ENCODE data around the gene BAD. TPM values are rescaled to one million over a fixed set of nuclear protein-coding genes. Genes with fewer than 3 reads are reported as not detected.

BAD gene
- total and polyA plus RNA-seq, 2 donors (not counting 1 experiment from before 2014, with no cell fraction given), result 24.0 to 39.1 TPM

DNA sequence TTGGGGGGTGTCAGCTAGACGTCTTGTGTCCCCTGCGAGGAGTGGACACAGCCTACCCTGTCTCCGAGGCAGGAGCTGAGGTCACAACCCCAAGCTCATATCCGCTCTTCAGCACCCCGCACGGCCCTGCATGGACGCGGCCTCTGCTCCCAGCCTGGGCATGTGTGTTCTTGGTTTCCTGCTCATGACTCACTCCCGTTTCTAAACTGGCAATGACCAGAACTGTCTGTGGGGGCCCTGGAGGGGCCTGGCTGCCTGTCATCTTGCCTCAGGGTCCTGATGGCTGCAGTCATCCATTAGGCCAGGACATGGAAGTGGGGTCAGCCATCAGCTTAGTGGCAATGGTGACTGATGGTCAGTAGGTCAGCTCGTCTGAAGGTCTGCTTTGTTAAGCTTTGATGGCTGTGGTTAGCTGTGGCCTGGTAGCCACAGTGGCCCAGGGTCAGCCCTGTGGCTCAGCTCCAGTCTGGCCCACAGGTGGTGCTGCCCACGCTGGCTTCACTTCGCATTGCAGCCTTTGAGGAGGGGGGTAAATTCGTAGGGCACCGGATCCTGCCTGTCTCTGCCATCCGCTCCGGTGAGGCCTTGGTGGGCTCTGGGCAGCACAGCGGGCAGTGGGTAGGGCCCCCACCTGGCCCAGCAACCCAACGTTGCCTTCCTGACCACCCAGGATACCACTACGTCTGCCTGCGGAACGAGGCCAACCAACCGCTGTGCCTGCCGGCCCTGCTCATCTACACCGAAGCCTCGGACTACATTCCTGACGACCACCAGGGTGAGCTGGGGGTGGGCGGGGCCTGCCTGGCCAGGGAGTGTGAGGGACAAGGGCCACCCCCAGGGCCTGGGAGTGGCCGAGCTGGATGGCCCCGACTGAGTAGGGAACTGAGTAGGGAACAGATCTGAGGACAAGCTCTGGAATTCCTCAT is 21.2 kb downstream of the BAD start:
- no peaks in the 10 kb centered on the region for H3K27me3 Mint-ChIP-seq
- no peak for ATAC-seq (ENCODE audit: low read depth)
- no peak overlapping the region for H2AFZ ChIP-seq (ENCODE audit: insufficient read depth, low read depth, low read length, poor library complexity, severe bottlenecking)
- H3K79me2 ChIP-seq (ENCODE audit: control insufficient read depth, insufficient read depth, low read length), result no peaks in the 10 kb centered on the region
- no peak overlapping the region for H3K27ac ChIP-seq (ENCODE audit: low read length in 2 of 2)
- H3K4me3 ChIP-seq (ENCODE audit: control extremely low read depth in 1 of 5, extremely low read depth in 1 of 5, insufficient read depth in 1 of 5, low read depth in 2 of 5, low read length in 4 of 5), result no peak overlapping the region
- no peaks in the 10 kb centered on the region for H4K20me1 ChIP-seq (ENCODE audit: control insufficient read depth, insufficient read depth, low read length, poor library complexity, severe bottlenecking)
- H3K27me3 ChIP-seq (replicated peaks in 1 of 4; ENCODE audit: control extremely low read depth in 1 of 4, control insufficient read depth in 3 of 4, insufficient read depth in 4 of 4, low read length in 3 of 4), result no peaks in the 10 kb centered on the region
- ChIA-PET POLR2A (interaction anchor here (0.6 kb wide), 1 partner anchor 1457 kb away, joined by 4 read pairs; no protein-coding TSS in a partner anchor), CTCF (interaction anchor here (1.2 to 1.4 kb wide), 2 partner anchors 57 to 59 kb away, joined by 3 to 4 read pairs; partner anchors contain the start of gene FERMT3)
- no peak overlapping the region for H3K27ac Mint-ChIP-seq
- H3K36me3 ChIP-seq (replicated peaks in 1 of 2; ENCODE audit: control extremely low read depth in 1 of 2, control insufficient read depth in 1 of 2, extremely low read depth in 1 of 2, insufficient read depth in 2 of 2, low read length in 1 of 2), result no peaks in the 10 kb centered on the region
- H3K4me1 Mint-ChIP-seq, result no peaks in the 10 kb centered on the region
- no peak overlapping the region for H3K9ac ChIP-seq (ENCODE audit: low read length)
- no peaks in the 10 kb centered on the region for H3K9me3 Mint-ChIP-seq (ENCODE audit: insufficient read depth)
- WGBS (ENCODE audit: insufficient coverage), result 93% methylated on average over 27 of the region's 29 CpGs
- peaks cover 2 to 5% of the 10 kb centered on the region in 2 donors for H3K4me1 ChIP-seq (ENCODE audit: control insufficient read depth in 2 of 2, insufficient read depth in 2 of 2, low read length in 2 of 2)
- H3K4me2 ChIP-seq (replicated peaks; ENCODE audit: low read depth, low read length, poor library complexity, severe bottlenecking), result no peak overlapping the region
- DNase-seq, result no peak
- TF ChIP-seq, protein P1, sequence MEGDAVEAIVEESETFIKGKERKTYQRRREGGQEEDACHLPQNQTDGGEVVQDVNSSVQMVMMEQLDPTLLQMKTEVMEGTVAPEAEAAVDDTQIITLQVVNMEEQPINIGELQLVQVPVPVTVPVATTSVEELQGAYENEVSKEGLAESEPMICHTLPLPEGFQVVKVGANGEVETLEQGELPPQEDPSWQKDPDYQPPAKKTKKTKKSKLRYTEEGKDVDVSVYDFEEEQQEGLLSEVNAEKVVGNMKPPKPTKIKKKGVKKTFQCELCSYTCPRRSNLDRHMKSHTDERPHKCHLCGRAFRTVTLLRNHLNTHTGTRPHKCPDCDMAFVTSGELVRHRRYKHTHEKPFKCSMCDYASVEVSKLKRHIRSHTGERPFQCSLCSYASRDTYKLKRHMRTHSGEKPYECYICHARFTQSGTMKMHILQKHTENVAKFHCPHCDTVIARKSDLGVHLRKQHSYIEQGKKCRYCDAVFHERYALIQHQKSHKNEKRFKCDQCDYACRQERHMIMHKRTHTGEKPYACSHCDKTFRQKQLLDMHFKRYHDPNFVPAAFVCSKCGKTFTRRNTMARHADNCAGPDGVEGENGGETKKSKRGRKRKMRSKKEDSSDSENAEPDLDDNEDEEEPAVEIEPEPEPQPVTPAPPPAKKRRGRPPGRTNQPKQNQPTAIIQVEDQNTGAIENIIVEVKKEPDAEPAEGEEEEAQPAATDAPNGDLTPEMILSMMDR (IDR thresholded peaks at IDR 0.05), result no peak
- no peak for TF ChIP-seq EZH2 (IDR thresholded peaks at IDR 0.05; ENCODE audit: borderline replicate concordance, insufficient read depth, low read depth, low read length, poor library complexity, severe bottlenecking)
- H3K9me3 ChIP-seq (ENCODE audit: control extremely low read depth in 1 of 3, control insufficient read depth in 2 of 3, insufficient read depth in 1 of 3, low read length in 2 of 3), result no peaks in the 10 kb centered on the region
- intact Hi-C loops (cut with micrococcal nuclease), result no loop called here
- no peak overlapping the region for H3K4me3 Mint-ChIP-seq

All from B cell (primary cell).